Fibroblast of lung (primary cell): Measurements from ENCODE around the gene EFHB. TPM values are rescaled to one million over a fixed set of nuclear protein-coding genes. Genes with fewer than 3 reads are reported as not detected.
"Not testable (repeated sequence)": the region's sequence is repeated elsewhere in the genome, so short reads cannot be mapped to it uniquely, and the experiment has no call there.

Experiments
- DNase-seq, 2 donors: peaks; one replicate each; pipeline versions ENCODE4 v3.0.0 to v3.0.0-alpha.2; 2010; ENCODE audit warnings: low read depth in 2 of 2
- H2AFZ ChIP-seq: 2 replicates; pipeline ENCODE4 v1.5.1; 2012; ENCODE audit warnings: low read length, control low read depth, inconsistent platforms
- H3K27ac ChIP-seq: 2 replicates; pipeline ENCODE4 v1.5.1; 2011; ENCODE audit warnings: low read length, control low read depth; ENCODE audit not compliant: insufficient read depth
- H3K27me3 ChIP-seq: 2 replicates; pipeline ENCODE4 v1.5.1; 2011; ENCODE audit warnings: mild to moderate bottlenecking, low read length; ENCODE audit not compliant: control insufficient read depth, insufficient read depth
- H3K36me3 ChIP-seq: 2 replicates; pipeline ENCODE4 v1.5.1; 2011; ENCODE audit warnings: low read length; ENCODE audit not compliant: control insufficient read depth, insufficient read depth
- H3K4me1 ChIP-seq: 2 replicates; pipeline ENCODE4 v1.5.1; 2011; ENCODE audit warnings: low read length; ENCODE audit not compliant: control insufficient read depth, insufficient read depth; ENCODE audit errors: extremely low read depth
- H3K4me2 ChIP-seq: 2 replicates; pipeline ENCODE4 v1.5.1; 2011; ENCODE audit warnings: low read length, control low read depth; ENCODE audit not compliant: insufficient read depth; ENCODE audit errors: extremely low read depth
- H3K4me3 ChIP-seq, 4 experiments: fragments of 200-600 bp in 1 of 4; sonication (generic) in 1 of 4; replicated peaks in 1 of 4; 2 replicates each; pipeline ENCODE4 v1.5.1; 2011 to 2016; ENCODE audit warnings: low read length in 4 of 4, low read depth in 3 of 4, mild to moderate bottlenecking in 3 of 4, control low read depth in 2 of 4, inconsistent platforms in 1 of 4, mixed read lengths in 1 of 4; ENCODE audit not compliant: insufficient read depth in 1 of 4; ENCODE audit errors: control extremely low read depth in 1 of 4
- H3K79me2 ChIP-seq: 2 replicates; pipeline ENCODE4 v1.5.1; 2012; ENCODE audit warnings: mild to moderate bottlenecking, low read length, inconsistent platforms; ENCODE audit not compliant: control insufficient read depth, insufficient read depth
- H3K9ac ChIP-seq: 2 replicates; pipeline ENCODE4 v1.5.1; 2011; ENCODE audit warnings: mild to moderate bottlenecking, low read length, control low read depth; ENCODE audit not compliant: insufficient read depth
- H3K9me3 ChIP-seq: 2 replicates; pipeline ENCODE4 v1.5.1; 2012; ENCODE audit warnings: low read depth, low read length; ENCODE audit not compliant: control insufficient read depth, insufficient read depth
- H4K20me1 ChIP-seq: 2 replicates; pipeline ENCODE4 v1.5.1; 2011; ENCODE audit warnings: low read length; ENCODE audit not compliant: control insufficient read depth, insufficient read depth; ENCODE audit errors: extremely low read depth
- CTCF ChIP-seq, 2 donors: IDR thresholded peaks in 1 of 2; conservative IDR thresholded peaks in 1 of 2; 1 replicate in 1 of 2; 2 replicates in 1 of 2; pipeline ENCODE4 v1.5.1; 2011 to 2012; ENCODE audit warnings: low read length in 2 of 2, control low read depth in 1 of 2, inconsistent platforms in 1 of 2, low read depth in 1 of 2, mild to moderate bottlenecking in 1 of 2
- EZH2 ChIP-seq: IDR thresholded peaks from 2 replicates; pipeline ENCODE4 v1.5.1; 2012; ENCODE audit warnings: low read length, control low read depth, mild to moderate bottlenecking; ENCODE audit errors: missing control alignments
- polyA plus RNA-seq, 2 donors: library from polyadenylated mRNA; depleted of rRNA in 1 of 2; stranded (reverse) in 1 of 2; unstranded in 1 of 2; fragments of >200 nt; gene quantifications; 2 replicates each; pipeline ENCODE4 v1.2.1, GENCODE V29; 2011 to 2012; ENCODE audit warnings: missing spikeins in 1 of 2
- total RNA-seq: library from RNA; depleted of rRNA; stranded (reverse); fragments of >200 nt; gene quantifications from 2 replicates; pipeline ENCODE4 v1.2.1, GENCODE V29; 2014

The EFHB gene
- total and polyA plus RNA-seq, 2 donors (not counting 1 experiment from before 2014, with no cell fraction given): 0.43 to 0.83 TPM

GRCh38 chr3:19960696-19961095, 26.7 kb upstream of the EFHB start:
- no peaks in the 10 kb centered on the region for H3K4me1 ChIP-seq
- H3K27ac ChIP-seq: no peak overlapping the region
- no peak overlapping the region for H2AFZ ChIP-seq
- peaks cover 2% of the 10 kb centered on the region for H4K20me1 ChIP-seq
- H3K4me2 ChIP-seq: no peak overlapping the region
- TF ChIP-seq EZH2 (no peak), CTCF (conservative IDR thresholded peaks at IDR 0.05 in 1 of 2, IDR thresholded peaks at IDR 0.05 in 1 of 2; ENCODE audit: low read depth in 1 of 2, low read length in 2 of 2) (no peak)
- peaks cover 80% of the 10 kb centered on the region for H3K79me2 ChIP-seq
- H3K4me3 ChIP-seq: no peak overlapping the region
- no peak overlapping the region for H3K9ac ChIP-seq
- H3K9me3 ChIP-seq: no peaks in the 10 kb centered on the region
- H3K36me3 ChIP-seq: no peaks in the 10 kb centered on the region
- DNase-seq: no peak
- H3K27me3 ChIP-seq: no peaks in the 10 kb centered on the region

- H2AFZ ChIP-seq: no peak overlapping the region
- H4K20me1 ChIP-seq: peaks cover 2% of the 10 kb centered on the region
- H3K4me3 ChIP-seq: no peak overlapping the region
- DNase-seq: no peak
- no peaks in the 10 kb centered on the region for H3K36me3 ChIP-seq
- H3K9ac ChIP-seq: no peak overlapping the region
- no peak overlapping the region for H3K4me2 ChIP-seq
- TF ChIP-seq EZH2: no peak
- TF ChIP-seq CTCF (conservative IDR thresholded peaks at IDR 0.05 in 1 of 2, IDR thresholded peaks at IDR 0.05 in 1 of 2; ENCODE audit: low read depth in 1 of 2, low read length in 2 of 2): no peak
- no peaks in the 10 kb centered on the region for H3K4me1 ChIP-seq
- no peaks in the 10 kb centered on the region for H3K9me3 ChIP-seq
- H3K27ac ChIP-seq: no peak overlapping the region
- H3K27me3 ChIP-seq: no peaks in the 10 kb centered on the region
- H3K79me2 ChIP-seq: peaks cover 79% of the 10 kb centered on the region
Measured at GRCh38 chr3:19959505-19959904, 25.5 kb upstream of the EFHB start.

GRCh38 chr3:19957354-19957753, 23.3 kb upstream of the EFHB start:
- H3K4me2 ChIP-seq, DNase-seq, H3K4me3 ChIP-seq, H3K27me3 ChIP-seq, H3K9ac ChIP-seq, H3K27ac ChIP-seq, H4K20me1 ChIP-seq, H2AFZ ChIP-seq, H3K9me3 ChIP-seq, H3K36me3 ChIP-seq, H3K4me1 ChIP-seq: not testable (repeated sequence)
- peaks cover 84% of the 10 kb centered on the region for H3K79me2 ChIP-seq
